T-helper 2 cell treated with Interferon-gamma antibody and Interleukin-4, amounts not matched to agents 5 μg/mL and 100 μg/mL, for 36 hours (primary cell): ENCODE measurements around the gene CASTOR2.

Source experiments
- DNase-seq: peaks from one replicate; pipeline ENCODE4 v3.0.0; 2021; ENCODE audit warnings: low spot score
- H3K27ac Mint-ChIP-seq: one replicate; pipeline ENCODE4 v1.8.0; 2021; ENCODE audit warnings: mild to moderate bottlenecking, mixed read lengths
- H3K27me3 Mint-ChIP-seq: one replicate; pipeline ENCODE4 v1.8.0; 2021; ENCODE audit warnings: low read depth, mixed read lengths
- H3K36me3 Mint-ChIP-seq: one replicate; pipeline ENCODE4 v1.8.0; 2021; ENCODE audit warnings: low read depth, mixed read lengths
- H3K4me1 Mint-ChIP-seq: one replicate; pipeline ENCODE4 v1.8.0; 2021; ENCODE audit warnings: low read depth, mixed read lengths
- H3K4me3 Mint-ChIP-seq: one replicate; pipeline ENCODE4 v1.8.0; 2022; ENCODE audit warnings: mild to moderate bottlenecking, moderate library complexity, mixed read lengths
- H3K9me3 Mint-ChIP-seq: one replicate; pipeline ENCODE4 v1.8.0; 2021; ENCODE audit warnings: mixed read lengths

The CASTOR2 gene

GRCh38 chr7:75024922-75025321 lies 60.4 kb downstream of the CASTOR2 start:
- Mint-ChIP-seq H3K27me3 (no peaks in the 10 kb centered on the region), H3K4me1 (no peaks in the 10 kb centered on the region), H3K9me3 (no peaks in the 10 kb centered on the region), H3K36me3 (no peaks in the 10 kb centered on the region), H3K27ac (no peak overlapping the region), H3K4me3 (no peak overlapping the region)
- DNase-seq = no peak

- H3K36me3 Mint-ChIP-seq = no peaks in the 10 kb centered on the region
- no peak for DNase-seq
- no peak overlapping the region for H3K27ac Mint-ChIP-seq
- H3K4me1 Mint-ChIP-seq = no peaks in the 10 kb centered on the region
- H3K4me3 Mint-ChIP-seq = no peak overlapping the region
- H3K27me3 Mint-ChIP-seq = no peaks in the 10 kb centered on the region
- H3K9me3 Mint-ChIP-seq = no peaks in the 10 kb centered on the region
Measured at GRCh38 chr7:75028299-75028698, 63.8 kb downstream of the CASTOR2 start.

DNA sequence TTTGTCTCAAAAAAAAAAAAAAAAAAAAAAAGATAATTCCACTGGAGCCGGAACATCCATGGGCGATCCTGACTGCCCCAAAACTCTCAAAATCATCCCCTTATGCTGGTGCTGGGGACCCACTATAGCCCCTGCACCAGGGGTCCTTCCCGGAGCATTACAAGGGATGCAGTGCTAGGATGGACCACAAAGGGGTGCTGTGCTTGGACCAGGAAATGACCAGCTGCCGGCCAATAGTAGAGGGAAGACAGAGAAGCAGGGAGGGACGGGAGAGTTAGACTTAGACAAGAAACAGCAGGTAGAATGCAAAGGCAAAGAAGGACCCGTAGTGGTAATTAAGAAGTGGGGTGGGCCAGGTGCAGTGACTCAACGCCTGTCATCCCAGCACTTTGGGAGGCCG lies 68.6 kb downstream of the CASTOR2 start:
- no peak overlapping the region for H3K27ac Mint-ChIP-seq
- H3K36me3 Mint-ChIP-seq = no peaks in the 10 kb centered on the region
- no peaks in the 10 kb centered on the region for H3K27me3 Mint-ChIP-seq
- H3K4me1 Mint-ChIP-seq = no peaks in the 10 kb centered on the region
- H3K9me3 Mint-ChIP-seq = no peaks in the 10 kb centered on the region
- no peak for DNase-seq
- no peak overlapping the region for H3K4me3 Mint-ChIP-seq

DNA sequence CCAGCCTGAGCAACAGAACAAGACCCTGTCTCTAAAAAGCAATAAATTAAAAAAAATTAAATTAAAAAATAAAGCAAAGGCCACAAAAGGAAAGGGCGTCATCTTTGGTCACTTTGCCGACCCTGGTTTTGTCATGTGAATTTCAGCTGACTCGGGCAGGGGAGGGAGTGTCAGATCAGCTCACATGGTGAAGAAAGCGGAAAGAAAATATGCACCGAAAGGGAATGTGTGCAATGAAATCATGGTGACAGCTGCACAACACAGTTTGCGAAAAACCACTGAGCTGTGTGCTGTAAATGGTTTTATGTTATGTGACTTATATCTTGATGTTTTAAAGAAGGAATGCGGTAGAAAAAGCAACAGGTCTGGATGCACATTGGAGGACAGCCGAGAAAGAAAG lies 69.3 kb downstream of the CASTOR2 start:
- Mint-ChIP-seq H3K9me3 (no peaks in the 10 kb centered on the region), H3K27me3 (no peaks in the 10 kb centered on the region), H3K36me3 (no peaks in the 10 kb centered on the region), H3K27ac (no peak overlapping the region), H3K4me1 (no peaks in the 10 kb centered on the region), H3K4me3 (no peak overlapping the region)
- no peak for DNase-seq

- no peaks in the 10 kb centered on the region for H3K4me1 Mint-ChIP-seq
- H3K9me3 Mint-ChIP-seq = no peaks in the 10 kb centered on the region
- no peak overlapping the region for H3K4me3 Mint-ChIP-seq
- no peaks in the 10 kb centered on the region for H3K27me3 Mint-ChIP-seq
- DNase-seq = no peak
- H3K36me3 Mint-ChIP-seq = peaks cover 9% of the 10 kb centered on the region
- H3K27ac Mint-ChIP-seq = no peak overlapping the region
Measured at GRCh38 chr7:75038508-75038907, 74.0 kb downstream of the CASTOR2 start.

DNA sequence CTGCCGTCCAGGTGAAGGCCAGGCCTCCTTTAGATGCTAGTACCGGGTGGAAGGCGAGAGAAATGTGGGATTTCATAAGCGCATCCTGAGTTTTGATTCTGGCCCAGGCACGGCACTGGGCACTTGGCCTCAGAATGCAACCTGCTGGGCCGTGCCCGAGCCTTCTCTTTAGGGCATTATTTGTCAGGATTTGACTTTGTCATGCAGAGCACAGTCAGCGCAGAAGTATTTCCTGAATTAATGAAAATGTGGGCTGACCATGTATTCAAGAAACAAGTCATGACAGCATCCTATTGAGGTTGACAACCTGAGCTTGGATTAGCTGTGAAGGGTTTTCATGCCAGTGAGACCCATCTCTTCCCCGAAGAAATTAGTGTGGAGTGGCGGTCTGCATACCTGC lies 74.7 kb downstream of the CASTOR2 start:
- no peaks in the 10 kb centered on the region for H3K27me3 Mint-ChIP-seq
- no peaks in the 10 kb centered on the region for H3K9me3 Mint-ChIP-seq
- no peak overlapping the region for H3K4me3 Mint-ChIP-seq
- peaks cover 9% of the 10 kb centered on the region for H3K36me3 Mint-ChIP-seq
- DNase-seq = no peak
- no peak overlapping the region for H3K27ac Mint-ChIP-seq
- no peaks in the 10 kb centered on the region for H3K4me1 Mint-ChIP-seq

GRCh38 chr7:75039709-75040108 lies 75.2 kb downstream of the CASTOR2 start:
- Mint-ChIP-seq H3K9me3 (no peaks in the 10 kb centered on the region), H3K4me3 (no peak overlapping the region), H3K36me3 (peaks cover 9% of the 10 kb centered on the region), H3K27me3 (no peaks in the 10 kb centered on the region), H3K4me1 (no peaks in the 10 kb centered on the region), H3K27ac (no peak overlapping the region)
- DNase-seq = no peak

DNA sequence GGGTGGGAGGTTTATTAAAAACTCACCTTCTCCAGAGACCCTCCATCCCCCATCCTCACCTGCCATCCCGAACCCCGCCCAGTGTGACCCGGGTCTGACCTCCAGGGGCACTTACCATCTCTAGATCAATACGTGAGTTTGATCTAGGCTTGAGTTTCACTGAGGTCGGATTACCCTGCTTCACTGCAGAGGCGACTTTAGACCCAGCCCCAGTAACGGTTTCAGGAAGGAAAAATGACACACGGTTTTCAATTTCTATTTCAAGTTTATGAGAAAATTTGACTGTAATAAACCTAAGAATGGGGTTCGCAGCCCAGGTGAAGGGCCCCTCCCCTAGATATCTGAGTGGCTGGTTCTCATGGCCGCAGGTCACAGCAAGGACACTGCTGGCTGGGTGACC lies 76.0 kb downstream of the CASTOR2 start:
- DNase-seq = no peak
- Mint-ChIP-seq H3K4me3 (no peak overlapping the region), H3K36me3 (peaks cover 9% of the 10 kb centered on the region), H3K9me3 (no peaks in the 10 kb centered on the region), H3K27ac (peak overlapping the region; percentile 52), H3K4me1 (no peaks in the 10 kb centered on the region), H3K27me3 (no peaks in the 10 kb centered on the region)

- no peaks in the 10 kb centered on the region for H3K4me1 Mint-ChIP-seq
- H3K9me3 Mint-ChIP-seq = no peaks in the 10 kb centered on the region
Measured at GRCh38 chr7:75042286-75042685, 77.8 kb downstream of the CASTOR2 start.

DNA sequence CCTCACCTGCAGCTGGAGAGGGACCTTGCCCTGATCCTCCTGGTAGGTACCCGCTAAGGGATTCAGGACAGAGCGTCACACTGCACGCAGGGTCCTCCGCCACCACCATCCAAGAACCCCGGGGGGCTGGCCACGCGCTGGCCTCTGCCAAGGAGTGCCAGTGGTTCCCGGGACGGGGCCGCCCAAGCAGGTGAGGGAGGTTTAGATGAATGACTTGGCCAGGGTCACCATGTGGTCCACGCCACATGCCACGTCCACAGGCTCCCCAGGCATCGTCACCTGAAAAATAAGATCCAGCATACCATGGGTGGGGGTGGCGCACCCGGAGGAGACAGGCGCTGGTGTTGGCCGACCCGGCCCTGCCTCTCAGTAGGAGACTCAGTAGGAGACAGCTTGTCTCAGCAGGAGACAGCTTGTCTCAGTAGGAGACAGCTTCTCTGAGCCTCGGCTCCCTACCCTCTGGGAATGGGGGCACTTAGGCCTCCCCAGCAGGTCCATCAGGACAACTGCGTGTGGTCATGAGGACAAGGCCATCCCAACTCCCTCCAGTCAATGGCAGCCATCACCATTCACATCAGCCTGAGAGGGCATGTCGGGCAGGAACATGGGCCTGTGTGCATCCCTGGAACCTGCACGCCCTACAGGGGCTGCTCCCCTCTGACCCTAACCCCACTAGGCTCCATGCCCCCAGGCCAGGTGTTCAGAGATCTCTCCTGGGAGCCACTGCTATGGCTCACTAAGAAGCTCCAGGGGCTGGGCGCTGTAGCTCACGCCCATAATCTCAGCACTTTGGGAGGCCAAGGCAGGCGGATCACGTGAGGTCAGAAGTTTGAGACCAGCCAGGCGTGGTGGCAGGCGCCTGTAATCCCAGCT lies 78.6 kb downstream of the CASTOR2 start:
- Mint-ChIP-seq H3K27ac (no peak overlapping the region), H3K4me1 (no peaks in the 10 kb centered on the region), H3K4me3 (no peak overlapping the region), H3K9me3 (no peaks in the 10 kb centered on the region), H3K27me3 (no peaks in the 10 kb centered on the region), H3K36me3 (peaks cover 9% of the 10 kb centered on the region)
- DNase-seq = no peak

More at GRCh38 chr7:75042286-75042685, 77.8 kb downstream of the CASTOR2 start:
- Mint-ChIP-seq H3K4me3 (no peak overlapping the region), H3K27me3 (no peaks in the 10 kb centered on the region), H3K36me3 (peaks cover 9% of the 10 kb centered on the region), H3K27ac (no peak overlapping the region)
- no peak for DNase-seq

- Mint-ChIP-seq H3K9me3 (no peaks in the 10 kb centered on the region), H3K4me1 (no peaks in the 10 kb centered on the region), H3K36me3 (peaks cover 18% of the 10 kb centered on the region), H3K27me3 (no peaks in the 10 kb centered on the region), H3K27ac (no peak overlapping the region), H3K4me3 (no peak overlapping the region)
- DNase-seq = no peak
Measured at GRCh38 chr7:75045881-75046280, 81.4 kb downstream of the CASTOR2 start.

GRCh38 chr7:75048435-75049379 lies 84.2 kb downstream of the CASTOR2 start:
- Mint-ChIP-seq H3K9me3 (no peaks in the 10 kb centered on the region), H3K4me1 (no peaks in the 10 kb centered on the region), H3K4me3 (no peak overlapping the region), H3K27ac (no peak overlapping the region), H3K27me3 (no peaks in the 10 kb centered on the region), H3K36me3 (peaks cover 27% of the 10 kb centered on the region)
- no peak for DNase-seq

GRCh38 chr7:75049817-75050216 lies 85.3 kb downstream of the CASTOR2 start:
- Mint-ChIP-seq H3K27ac (no peak overlapping the region), H3K4me3 (no peak overlapping the region), H3K4me1 (no peaks in the 10 kb centered on the region), H3K9me3 (no peaks in the 10 kb centered on the region), H3K27me3 (no peaks in the 10 kb centered on the region), H3K36me3 (peaks cover 32% of the 10 kb centered on the region)
- DNase-seq = no peak

DNA sequence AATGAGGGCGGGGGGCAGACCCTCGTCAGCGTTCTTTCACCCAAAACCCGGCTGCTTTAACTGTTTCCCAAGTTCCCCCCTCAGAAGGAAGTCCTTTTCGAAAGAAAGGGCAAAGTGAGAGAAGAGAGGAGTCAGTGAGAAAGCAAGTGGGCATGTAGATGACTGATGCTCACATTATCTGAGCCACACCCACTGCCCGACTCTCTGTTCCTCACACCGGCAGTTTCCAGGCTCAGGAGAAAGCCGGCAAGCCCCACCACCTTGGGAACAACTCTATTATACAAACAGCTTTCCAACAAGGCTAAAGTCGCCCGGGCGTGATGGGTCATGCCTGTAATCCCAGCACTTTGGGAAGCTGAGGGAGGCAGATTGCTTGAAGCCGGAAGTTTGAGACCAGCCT lies 86.0 kb downstream of the CASTOR2 start:
- no peak for DNase-seq
- H3K36me3 Mint-ChIP-seq = peaks cover 39% of the 10 kb centered on the region
- H3K27me3 Mint-ChIP-seq = no peaks in the 10 kb centered on the region
- no peak overlapping the region for H3K4me3 Mint-ChIP-seq
- H3K27ac Mint-ChIP-seq = no peak overlapping the region
- H3K9me3 Mint-ChIP-seq = no peaks in the 10 kb centered on the region
- no peaks in the 10 kb centered on the region for H3K4me1 Mint-ChIP-seq
